Endothelial cell (in vitro differentiated cells): ENCODE results near the gene LEP. TPM values are rescaled to one million over a fixed set of nuclear protein-coding genes. Genes with fewer than 3 reads are reported as not detected.

Experiments
- DNase-seq: peaks from one replicate; pipeline ENCODE4 v3.0.0; 2021; ENCODE audit warnings: low spot score
- H3K27ac Mint-ChIP-seq: one replicate; pipeline ENCODE4 v1.8.0; 2021; ENCODE audit warnings: mixed read lengths, inconsistent platforms; ENCODE audit not compliant: unreplicated experiment
- H3K27me3 Mint-ChIP-seq: one replicate; pipeline ENCODE4 v1.8.0; 2021; ENCODE audit warnings: mild to moderate bottlenecking, moderate library complexity, mixed read lengths, inconsistent platforms; ENCODE audit not compliant: unreplicated experiment
- H3K36me3 Mint-ChIP-seq: one replicate; pipeline ENCODE4 v1.8.0; 2021; ENCODE audit warnings: mild to moderate bottlenecking, low read depth, mixed read lengths, inconsistent platforms; ENCODE audit not compliant: unreplicated experiment
- H3K4me1 Mint-ChIP-seq: one replicate; pipeline ENCODE4 v1.8.0; 2021; ENCODE audit warnings: mild to moderate bottlenecking, mixed read lengths, inconsistent platforms; ENCODE audit not compliant: unreplicated experiment
- H3K4me3 Mint-ChIP-seq: one replicate; pipeline ENCODE4 v1.8.0; 2021; ENCODE audit warnings: mild to moderate bottlenecking, mixed read lengths, inconsistent platforms; ENCODE audit not compliant: unreplicated experiment
- H3K9me3 Mint-ChIP-seq: one replicate; pipeline ENCODE4 v1.8.0; 2021; ENCODE audit warnings: mixed read lengths, inconsistent platforms; ENCODE audit not compliant: unreplicated experiment
- CTCF ChIP-seq: fragments of 200-600 bp; sonication (generic); IDR thresholded peaks from one replicate; pipeline ENCODE4 v1.5.0; 2021; ENCODE audit warnings: antibody characterized with exemption; ENCODE audit not compliant: unreplicated experiment
- total RNA-seq: library from RNA; stranded (reverse); fragmentation: NEBNext Ultra II Directional; extraction: Animal tissue kit (Norgen Biotek cat#: 25700); gene quantifications from one replicate; pipeline ENCODE4 v1.2.1, GENCODE V29; 2021; ENCODE audit not compliant: unreplicated experiment

The LEP gene
- total RNA-seq, 1 donor from 2014 or later, result not detected

- peaks cover 4% of the 10 kb centered on the region for H3K27me3 Mint-ChIP-seq
- DNase-seq, result no peak
- TF ChIP-seq CTCF, result no peak
- H3K4me1 Mint-ChIP-seq, result peaks cover 4% of the 10 kb centered on the region
- peaks cover 4% of the 10 kb centered on the region for H3K36me3 Mint-ChIP-seq
- H3K4me3 Mint-ChIP-seq, result no peak overlapping the region
- H3K9me3 Mint-ChIP-seq, result no peaks in the 10 kb centered on the region
- no peak overlapping the region for H3K27ac Mint-ChIP-seq
Observed at GRCh38 chr7:128260069-128260795, 19.2 kb downstream of the LEP start.

GRCh38 chr7:128262273-128263028, 21.4 kb downstream of the LEP start:
- Mint-ChIP-seq H3K36me3 (no peaks in the 10 kb centered on the region), H3K4me1 (peaks cover 9% of the 10 kb centered on the region), H3K27me3 (peaks cover 4% of the 10 kb centered on the region)

GRCh38 chr7:128263420-128263819, 22.3 kb downstream of the LEP start:
- H3K4me3 Mint-ChIP-seq, result no peak overlapping the region
- H3K36me3 Mint-ChIP-seq, result no peaks in the 10 kb centered on the region
- no peak for DNase-seq
- peaks cover 4% of the 10 kb centered on the region for H3K27me3 Mint-ChIP-seq
- no peak for TF ChIP-seq CTCF
- peaks cover 9% of the 10 kb centered on the region for H3K4me1 Mint-ChIP-seq
- H3K27ac Mint-ChIP-seq, result no peak overlapping the region
- H3K9me3 Mint-ChIP-seq, result no peaks in the 10 kb centered on the region

More at GRCh38 chr7:128262273-128263028, 21.4 kb downstream of the LEP start:
- no peak for TF ChIP-seq CTCF
- no peak for DNase-seq
- H3K4me3 Mint-ChIP-seq, result no peak overlapping the region
- H3K9me3 Mint-ChIP-seq, result no peaks in the 10 kb centered on the region
- H3K27ac Mint-ChIP-seq, result no peak overlapping the region

- no peak for DNase-seq
- Mint-ChIP-seq H3K4me1 (peaks cover 5% of the 10 kb centered on the region), H3K27ac (no peak overlapping the region), H3K36me3 (no peaks in the 10 kb centered on the region), H3K27me3 (peaks cover 4% of the 10 kb centered on the region), H3K9me3 (no peaks in the 10 kb centered on the region), H3K4me3 (no peak overlapping the region)
- no peak for TF ChIP-seq CTCF
Observed at GRCh38 chr7:128264477-128264876, 23.4 kb downstream of the LEP start.
